RKO (cell line): Measurements from ENCODE around the gene MTHFD1L.
"Not testable (repeated sequence)": the region's sequence is repeated elsewhere in the genome, so short reads cannot be mapped to it uniquely, and the experiment has no call there.

Experiments used
- DNase-seq: peaks from one replicate; pipeline ENCODE4 v3.0.0-alpha.2; 2016; ENCODE audit warnings: low spot score

Gene MTHFD1L

GRCh38 chr6:151096691-151097606, 231.4 kb downstream of the MTHFD1L start:
- DNase-seq = no peak

DNA sequence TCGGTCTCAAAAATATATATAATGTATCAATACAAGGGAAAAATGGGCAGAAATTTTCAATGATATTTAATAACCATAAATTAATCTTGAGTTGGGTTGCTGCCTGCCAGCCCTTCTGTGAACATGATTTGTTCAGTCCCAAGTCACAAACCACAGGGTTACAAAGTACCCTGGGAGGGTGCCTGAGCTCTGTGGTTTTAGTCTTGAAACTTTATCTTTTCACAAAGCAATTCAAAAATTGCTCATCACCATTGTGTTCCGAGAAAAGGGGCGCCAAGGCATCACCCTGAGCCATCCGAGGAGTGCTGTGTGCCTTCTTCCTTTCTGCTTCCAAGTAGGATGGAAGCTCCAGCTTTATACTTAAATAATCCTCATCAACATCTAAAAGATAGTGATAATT, 232.7 kb downstream of the MTHFD1L start:
- no peak for DNase-seq

GRCh38 chr6:151100326-151100725, 234.8 kb downstream of the MTHFD1L start:
- no peak for DNase-seq

DNA sequence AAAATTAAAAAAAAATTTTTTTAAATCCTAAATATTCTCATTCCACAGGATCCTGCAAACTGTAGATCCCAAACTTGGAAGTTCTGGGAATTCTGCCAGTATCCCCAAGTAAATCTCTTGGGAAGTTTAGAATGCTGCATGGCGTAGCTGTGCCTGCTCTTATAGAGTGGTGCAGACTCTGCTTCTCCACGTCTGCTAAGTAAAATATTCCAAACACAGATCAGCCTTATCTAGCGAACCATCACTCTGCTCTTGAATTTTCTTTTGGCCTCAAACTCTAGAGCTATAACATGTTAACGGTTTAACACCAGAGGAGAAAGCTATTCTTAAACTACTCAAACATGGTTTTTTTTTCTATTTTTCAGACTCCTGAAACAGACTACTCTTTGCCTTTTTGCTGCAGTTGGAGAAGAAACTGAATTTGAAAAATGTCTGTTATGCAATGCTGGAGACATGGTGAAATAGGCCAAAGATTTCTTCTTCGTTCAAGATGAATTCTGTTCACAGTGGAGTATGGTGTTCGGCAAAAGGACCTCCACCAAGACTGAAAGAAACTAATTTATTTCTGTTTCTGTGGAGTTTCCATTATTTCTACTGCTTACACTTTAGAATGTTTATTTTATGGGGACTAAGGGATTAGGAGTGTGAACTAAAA, 235.8 kb downstream of the MTHFD1L start:
- no peak for DNase-seq

DNA sequence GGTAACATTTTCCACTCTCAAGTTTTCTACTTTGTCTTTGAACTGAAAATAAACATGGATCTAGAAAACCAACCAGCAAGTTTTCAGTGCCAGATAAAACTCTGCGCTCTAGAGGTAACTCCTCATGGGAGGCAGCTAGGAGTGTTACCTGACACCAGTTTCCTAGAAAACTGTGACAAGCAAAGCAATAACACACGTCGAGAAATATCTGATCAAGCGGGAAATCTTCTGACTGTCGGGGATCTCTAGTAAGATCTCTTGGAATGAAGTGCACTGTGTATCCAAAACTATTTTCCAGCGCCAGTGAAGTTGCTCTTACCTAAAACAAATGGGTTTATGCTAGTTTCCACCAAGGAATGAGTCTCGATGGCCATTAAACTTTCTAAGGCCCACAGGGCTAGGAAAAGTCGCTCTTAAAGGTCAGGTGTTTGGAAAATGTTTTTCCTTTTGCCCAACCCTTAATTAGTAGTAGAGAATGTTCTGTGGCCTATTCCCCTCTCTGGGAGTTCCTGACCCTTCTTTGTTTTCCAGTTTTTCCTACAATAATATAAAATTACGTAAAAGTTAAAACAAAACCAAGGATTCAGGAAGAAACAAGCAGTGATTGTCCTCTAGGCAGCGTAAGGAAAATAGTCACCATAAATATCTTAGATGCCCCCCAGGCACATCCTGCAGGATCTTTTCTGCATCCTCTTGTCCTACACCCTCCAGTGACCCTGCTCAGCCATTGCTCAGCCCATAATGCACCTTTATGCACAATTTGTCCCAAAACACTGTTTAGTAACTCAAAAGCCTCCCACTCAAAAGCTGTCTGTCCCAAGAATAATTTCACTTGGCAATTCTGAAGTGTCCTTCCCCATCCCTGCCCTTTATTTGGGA, 236.6 kb downstream of the MTHFD1L start:
- no peak for DNase-seq

DNA sequence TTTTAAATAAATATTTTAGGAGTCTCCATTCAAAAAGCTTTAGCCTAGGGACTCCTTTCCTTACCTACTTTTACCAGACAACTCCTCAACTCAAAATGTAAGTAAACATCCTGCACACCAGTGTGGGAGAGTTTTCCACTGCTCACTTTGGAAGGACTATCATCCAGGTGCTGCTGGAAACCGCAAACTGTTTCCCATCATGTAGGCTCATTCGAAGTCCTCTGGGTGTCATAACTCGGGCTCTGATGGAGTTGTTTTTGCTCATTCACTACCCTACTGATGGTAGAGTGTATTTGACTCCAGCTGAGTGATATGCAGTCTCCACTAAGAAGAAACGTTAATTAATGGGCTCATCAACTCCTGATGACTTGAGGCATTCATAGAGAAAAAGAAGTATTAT, 237.8 kb downstream of the MTHFD1L start:
- no peak for DNase-seq

DNA sequence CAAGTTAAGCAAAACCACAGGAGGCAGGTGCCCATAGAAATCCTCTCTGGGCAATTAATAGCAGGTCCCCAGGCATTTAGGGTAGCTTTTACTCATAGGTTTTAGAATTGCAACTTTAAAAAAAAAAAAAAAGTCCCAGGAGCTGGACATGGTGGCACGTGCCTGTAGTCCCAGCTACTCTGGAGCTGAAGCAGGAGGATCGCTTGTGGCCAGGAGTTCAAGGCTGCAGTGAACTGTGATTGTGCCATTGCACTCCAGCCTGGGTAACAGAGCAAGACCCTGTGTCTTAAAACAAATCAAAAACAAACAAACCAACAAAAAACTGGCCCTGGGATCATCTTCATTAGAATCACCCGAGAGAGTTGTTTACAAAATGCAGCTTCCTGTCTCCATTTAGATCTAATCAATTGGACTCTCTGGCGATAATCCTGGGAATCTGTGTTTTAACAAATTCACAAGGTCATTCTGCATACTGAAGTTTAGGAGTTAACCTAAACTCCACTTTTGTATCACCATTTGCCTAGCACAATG, 242.5 kb downstream of the MTHFD1L start:
- no peak for DNase-seq

DNA sequence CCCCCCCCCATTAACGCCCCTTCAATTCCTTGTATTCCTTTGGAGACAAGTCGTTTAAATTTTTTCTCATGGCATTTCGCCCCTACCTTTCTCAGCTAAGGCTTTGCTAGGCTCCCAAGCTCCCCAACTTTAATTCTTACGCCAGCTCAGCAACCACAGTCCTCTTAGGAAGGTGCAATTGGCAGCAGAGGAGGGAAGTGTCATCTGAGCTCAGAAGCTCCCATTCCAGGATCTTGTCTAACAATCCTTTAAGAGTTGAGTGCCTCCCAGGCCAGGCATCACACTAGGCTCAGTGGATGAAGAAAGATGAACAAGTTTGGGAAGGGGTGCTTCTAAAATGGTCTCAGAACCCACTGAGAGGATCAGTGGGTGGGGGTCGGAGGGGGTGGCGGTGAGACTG, 243.0 kb downstream of the MTHFD1L start:
- no peak for DNase-seq

DNA sequence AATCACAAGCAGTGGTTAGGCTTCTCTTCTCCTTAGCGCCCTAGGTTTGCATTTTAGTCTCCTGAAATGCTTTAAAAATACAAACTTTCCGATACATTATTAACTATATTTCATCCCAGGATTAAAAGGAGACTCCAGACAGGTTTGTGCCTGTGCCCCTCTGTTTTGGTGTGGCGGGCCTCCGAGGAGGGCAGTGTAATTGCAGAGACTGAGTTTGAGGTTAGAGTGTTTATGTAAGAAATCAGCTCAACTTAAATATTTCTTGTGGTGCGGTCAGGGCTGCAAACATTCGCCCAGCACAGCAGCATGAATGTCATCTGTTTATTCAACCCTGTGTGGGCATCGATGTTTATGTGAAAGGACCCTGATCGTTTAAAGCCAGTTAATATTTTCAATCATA, 243.9 kb downstream of the MTHFD1L start:
- DNase-seq = no peak

- no peak for DNase-seq
Measured at GRCh38 chr6:151109869-151110575, 244.5 kb downstream of the MTHFD1L start.

- no peak for DNase-seq
Measured at GRCh38 chr6:151110576-151110905, 245.0 kb downstream of the MTHFD1L start.

GRCh38 chr6:151111670-151112069, 246.2 kb downstream of the MTHFD1L start:
- no peak for DNase-seq

GRCh38 chr6:151112130-151112529, 246.6 kb downstream of the MTHFD1L start:
- no peak for DNase-seq

- not testable (repeated sequence) for DNase-seq
Measured at GRCh38 chr6:151112884-151113283, 247.4 kb downstream of the MTHFD1L start.

DNA sequence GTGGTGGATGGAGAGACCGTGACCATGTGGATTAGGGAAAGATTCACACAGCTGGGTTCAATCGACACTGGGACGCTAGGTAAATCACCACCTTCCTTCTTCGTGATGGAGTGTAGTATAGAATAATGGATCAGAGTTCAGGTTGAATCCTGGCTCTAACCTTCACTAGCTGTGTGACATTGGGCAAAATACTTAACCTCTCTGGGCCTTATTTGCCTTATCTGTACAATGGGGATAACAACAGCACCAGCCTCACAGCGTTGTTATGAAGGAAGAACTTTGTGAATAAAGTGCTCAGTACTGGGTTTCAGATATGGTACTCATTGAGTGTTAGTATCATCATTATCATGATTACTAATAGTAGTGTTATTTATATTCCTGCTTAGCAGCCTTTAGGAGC, 248.1 kb downstream of the MTHFD1L start:
- no peak for DNase-seq

- no peak for DNase-seq
Measured at GRCh38 chr6:151118461-151119123, 253.1 kb downstream of the MTHFD1L start.

- DNase-seq = no peak
Measured at GRCh38 chr6:151119823-151120524, 254.5 kb downstream of the MTHFD1L start.

- DNase-seq = no peak
Measured at GRCh38 chr6:151121900-151122299, 256.4 kb downstream of the MTHFD1L start.

DNA sequence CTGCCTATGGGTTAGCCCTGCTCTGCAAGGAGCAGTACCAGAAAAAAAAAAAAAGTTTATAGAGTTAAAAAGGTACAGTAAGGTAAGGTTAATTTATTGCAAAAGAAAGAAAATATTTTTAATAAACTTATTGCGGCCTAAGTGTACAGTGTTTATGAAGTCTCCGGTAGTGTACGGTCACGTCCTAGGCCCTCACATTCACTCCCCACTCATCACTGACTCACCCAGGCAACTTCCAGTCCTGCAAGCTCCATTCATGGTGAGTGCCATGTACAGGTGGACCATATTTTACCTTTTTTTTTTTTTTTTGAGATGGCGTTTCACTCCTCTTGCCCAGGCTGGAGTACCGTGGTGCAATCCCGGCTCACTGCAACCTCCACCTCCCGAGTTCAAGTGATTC, 258.1 kb downstream of the MTHFD1L start:
- DNase-seq = not testable (repeated sequence)

DNA sequence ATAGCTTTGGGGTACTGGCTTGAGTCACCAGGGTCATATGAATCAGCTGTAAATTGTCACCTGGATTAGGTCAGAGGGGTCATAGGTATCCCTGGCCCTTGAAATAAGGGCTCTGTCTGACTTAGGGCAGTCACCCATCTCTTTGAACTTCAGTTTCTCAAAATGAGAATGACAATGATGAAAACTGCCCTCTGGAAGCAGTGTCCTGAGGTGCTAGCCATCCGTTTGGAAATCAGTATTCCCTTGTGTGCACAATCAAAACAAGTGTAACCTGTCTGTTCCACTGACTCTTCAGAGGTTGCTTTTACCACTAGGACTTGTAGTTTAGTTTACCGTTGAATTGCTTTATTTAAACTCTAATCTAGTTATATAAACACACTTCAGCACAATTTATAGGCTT, 259.7 kb downstream of the MTHFD1L start:
- DNase-seq = not testable (repeated sequence)
